H9 (cell line): ENCODE measurements around the gene DGCR8. TPM values are rescaled to one million over a fixed set of nuclear protein-coding genes. Genes with fewer than 3 reads are reported as not detected.

Experiments
- DNase-seq: peaks from one replicate; pipeline ENCODE4 v3.0.0-alpha.2; 2017
- H2AFZ ChIP-seq: one replicate; pipeline ENCODE4 v1.6.1; 2013; ENCODE audit warnings: mild to moderate bottlenecking, low read length, control low read depth, moderate library complexity
- H2AK5ac ChIP-seq: 2 replicates; pipeline ENCODE4 v1.6.1; 2013; ENCODE audit warnings: low read length, control low read depth, mixed read lengths; ENCODE audit not compliant: insufficient read length
- H2BK120ac ChIP-seq: one replicate; pipeline ENCODE4 v1.6.1; 2013; ENCODE audit warnings: low read depth, mild to moderate bottlenecking, low read length, control low read depth, inconsistent platforms; ENCODE audit not compliant: poor library complexity, severe bottlenecking
- H2BK12ac ChIP-seq: 2 replicates; pipeline ENCODE4 v1.6.1; 2013; ENCODE audit warnings: low read length, control low read depth, mixed read lengths, low read depth; ENCODE audit not compliant: insufficient read length
- H2BK15ac ChIP-seq: 2 replicates; pipeline ENCODE4 v1.6.1; 2013; ENCODE audit warnings: low read depth, low read length, control low read depth
- H2BK20ac ChIP-seq: one replicate; pipeline ENCODE4 v1.6.1; 2013; ENCODE audit warnings: low read depth, mild to moderate bottlenecking, low read length, control low read depth, inconsistent platforms; ENCODE audit not compliant: poor library complexity, severe bottlenecking
- H2BK5ac ChIP-seq: 2 replicates; pipeline ENCODE4 v1.6.1; 2013; ENCODE audit warnings: low read length, control low read depth, mixed read lengths; ENCODE audit not compliant: insufficient read length
- H3K14ac ChIP-seq: 2 replicates; pipeline ENCODE4 v1.6.1; 2013; ENCODE audit warnings: low read length, control low read depth; ENCODE audit not compliant: insufficient read depth
- H3K18ac ChIP-seq: 2 replicates; pipeline ENCODE4 v1.6.1; 2013; ENCODE audit warnings: low read depth, mild to moderate bottlenecking, mixed read lengths, low read length, control low read depth; ENCODE audit not compliant: insufficient read length
- H3K23ac ChIP-seq: 2 replicates; pipeline ENCODE4 v1.6.1; 2013; ENCODE audit warnings: low read length, control low read depth, mixed read lengths, low read depth; ENCODE audit not compliant: insufficient read length
- H3K23me2 ChIP-seq: 2 replicates; pipeline ENCODE4 v1.6.1; 2013; ENCODE audit warnings: low read depth, mild to moderate bottlenecking, mixed read lengths, low read length, control low read depth; ENCODE audit not compliant: insufficient read length, poor library complexity, severe bottlenecking
- H3K27ac ChIP-seq: 2 replicates; pipeline ENCODE4 v1.5.1; 2013; ENCODE audit warnings: low read length, control low read depth, mixed read lengths, low read depth; ENCODE audit not compliant: insufficient read length
- H3K27me3 ChIP-seq: 2 replicates; pipeline ENCODE4 v1.6.1; 2013; ENCODE audit warnings: low read length, control low read depth, inconsistent platforms; ENCODE audit not compliant: insufficient read depth
- H3K4ac ChIP-seq: 2 replicates; pipeline ENCODE4 v1.6.1; 2013; ENCODE audit warnings: low read depth, mild to moderate bottlenecking, control low read depth, inconsistent platforms, low read length, moderate library complexity
- H3K4me1 ChIP-seq: 2 replicates; pipeline ENCODE4 v1.6.1; 2013; ENCODE audit warnings: low read length, control low read depth, inconsistent platforms; ENCODE audit not compliant: insufficient read depth
- H3K4me2 ChIP-seq: 2 replicates; pipeline ENCODE4 v1.6.1; 2013; ENCODE audit warnings: low read length, control low read depth, mixed read lengths; ENCODE audit not compliant: insufficient read length, insufficient read depth
- H3K56ac ChIP-seq: 2 replicates; pipeline ENCODE4 v1.6.1; 2013; ENCODE audit warnings: low read depth, mild to moderate bottlenecking, mixed read lengths, low read length, control low read depth; ENCODE audit not compliant: insufficient read length
- H3K79me1 ChIP-seq: 2 replicates; pipeline ENCODE4 v1.6.1; 2013; ENCODE audit warnings: low read depth, mild to moderate bottlenecking, moderate library complexity, low read length, control low read depth, inconsistent platforms; ENCODE audit not compliant: insufficient read depth, poor library complexity, severe bottlenecking
- H3K79me2 ChIP-seq: 2 replicates; pipeline ENCODE4 v1.6.1; 2013; ENCODE audit warnings: low read length, control low read depth, inconsistent platforms; ENCODE audit not compliant: insufficient read depth
- H3K9ac ChIP-seq: 2 replicates; pipeline ENCODE4 v1.6.1; 2013; ENCODE audit warnings: low read length, control low read depth, mixed read lengths; ENCODE audit not compliant: insufficient read length; ENCODE audit errors: extremely low read depth
- H3K9me3 ChIP-seq: one replicate; pipeline ENCODE4 v1.6.1; 2013; ENCODE audit warnings: low read depth, low read length, inconsistent platforms; ENCODE audit not compliant: control insufficient read depth
- H3T11ph ChIP-seq: one replicate; pipeline ENCODE4 v1.6.1; 2013; ENCODE audit warnings: mild to moderate bottlenecking, low read length, control low read depth, inconsistent platforms
- H4K20me1 ChIP-seq: one replicate; pipeline ENCODE4 v1.6.1; 2013; ENCODE audit not compliant: control insufficient read depth, insufficient read length, insufficient read depth
- H4K5ac ChIP-seq: 2 replicates; pipeline ENCODE4 v1.6.1; 2013; ENCODE audit warnings: low read depth, mild to moderate bottlenecking, mixed read lengths, low read length, control low read depth; ENCODE audit not compliant: insufficient read length
- H4K8ac ChIP-seq: replicated peaks from 2 replicates; pipeline ENCODE4 v1.6.1; 2013; ENCODE audit warnings: low read length, control low read depth, mixed read lengths, low read depth; ENCODE audit not compliant: insufficient read length
- H4K91ac ChIP-seq: 2 replicates; pipeline ENCODE4 v1.6.1; 2013; ENCODE audit warnings: low read depth, mild to moderate bottlenecking, moderate library complexity, mixed read lengths, low read length, control low read depth; ENCODE audit not compliant: insufficient read length
- H3K27ac Mint-ChIP-seq, 3 experiments: 2 replicates in 2 of 3; 3 replicates in 1 of 3; pipeline ENCODE4 v1.8.0; 2020 to 2021; ENCODE audit warnings: mixed read lengths in 3 of 3, mild to moderate bottlenecking in 1 of 3, moderate library complexity in 1 of 3
- H3K27me3 Mint-ChIP-seq: 2 replicates; pipeline ENCODE4 v1.8.0; 2021; ENCODE audit warnings: low read depth, mild to moderate bottlenecking, moderate library complexity, mixed read lengths
- H3K36me3 Mint-ChIP-seq, 3 experiments: 2 replicates in 2 of 3; 3 replicates in 1 of 3; pipeline ENCODE4 v1.8.0; 2020 to 2021; ENCODE audit warnings: low read depth in 3 of 3, mixed read lengths in 3 of 3; ENCODE audit not compliant: insufficient read depth in 1 of 3
- H3K4me1 Mint-ChIP-seq, 2 experiments: 2 replicates each; pipeline ENCODE4 v1.8.0; 2020; ENCODE audit warnings: mixed read lengths in 2 of 2
- H3K4me3 Mint-ChIP-seq, 2 experiments: 2 replicates in 1 of 2; 3 replicates in 1 of 2; pipeline ENCODE4 v1.8.0; 2020 to 2021; ENCODE audit warnings: mild to moderate bottlenecking in 2 of 2, mixed read lengths in 2 of 2, moderate library complexity in 1 of 2
- H3K9me3 Mint-ChIP-seq, 2 experiments: 2 replicates in 1 of 2; 3 replicates in 1 of 2; pipeline ENCODE4 v1.8.0; 2020; ENCODE audit warnings: mild to moderate bottlenecking in 2 of 2, mixed read lengths in 2 of 2, moderate library complexity in 1 of 2
- CTCF ChIP-seq: fragments of 200-600 bp; sonication (generic); conservative IDR thresholded peaks from 3 replicates; pipeline ENCODE4 v1.8.0; 2021; ENCODE audit warnings: antibody characterized with exemption, mild to moderate bottlenecking
- WGBS: extraction: QIAGEN DNeasy Blood & Tissue Kit; methylation state at CpG from one replicate; pipeline ENCODE4 v1.1.7; 2013; ENCODE audit warnings: missing lambda C conversion rate, low lambda C conversion rate, mixed read lengths; ENCODE audit not compliant: insufficient read length; ENCODE audit errors: extremely low coverage; 5-methylcytosine and 5-hydroxymethylcytosine counted together
- total RNA-seq: library from RNA; stranded (reverse); gene quantifications from 2 replicates; pipeline ENCODE4 v1.2.1, GENCODE V29; 2021

The DGCR8 gene
- total RNA-seq, 1 experiment from 2014 or later: 74.5 TPM

- H3K36me3 Mint-ChIP-seq: no peaks in the 10 kb centered on the region; a peak in 1 of 7 replicates
- no peak for DNase-seq
- Histone ChIP-seq H2AFZ (no peak overlapping the region), H3K27ac (no peak overlapping the region), H4K91ac (no peak overlapping the region), H4K20me1 (no peaks in the 10 kb centered on the region), H3K14ac (no peak overlapping the region), H3K23me2 (no peaks in the 10 kb centered on the region), H3K79me1 (no peaks in the 10 kb centered on the region), H2BK20ac (no peak overlapping the region), H3K27me3 (no peaks in the 10 kb centered on the region), H3T11ph (no peak overlapping the region), H4K8ac (no peak overlapping the region), H3K56ac (no peak overlapping the region), H3K4me1 (no peaks in the 10 kb centered on the region), H3K4ac (no peak overlapping the region), H3K9ac (no peak overlapping the region), H3K23ac (no peak overlapping the region), H4K5ac (no peak overlapping the region), H2AK5ac (no peak overlapping the region), H3K9me3 (no peaks in the 10 kb centered on the region), H2BK120ac (no peak overlapping the region), H3K4me2 (no peak overlapping the region), H3K79me2 (no peaks in the 10 kb centered on the region), H3K18ac (no peak overlapping the region), H2BK12ac (no peak overlapping the region), H2BK5ac (no peak overlapping the region), H2BK15ac (no peak overlapping the region)
- H3K4me1 Mint-ChIP-seq: no peaks in the 10 kb centered on the region
- H3K27ac Mint-ChIP-seq: no peak overlapping the region
- WGBS: no CpG with 5 or more reads among the region's 21 CpGs
- no peaks in the 10 kb centered on the region for H3K27me3 Mint-ChIP-seq
- TF ChIP-seq CTCF: no peak
- H3K4me3 Mint-ChIP-seq: no peak overlapping the region
- H3K9me3 Mint-ChIP-seq: no peaks in the 10 kb centered on the region
Measured at GRCh38 chr22:20145832-20146223, 65.8 kb downstream of the DGCR8 start.
